ENCODE data around the gene MAP3K4.

- TF ChIP-seq POLR2A (IDR thresholded peaks at IDR 0.05; ENCODE audit: low read depth, low read length) (no peak), TAF1 (IDR thresholded peaks at IDR 0.05; ENCODE audit: borderline replicate concordance, low read depth, low read length) (no peak), POLR2AphosphoS5 (IDR thresholded peaks at IDR 0.05; ENCODE audit: low read depth, low read length) (no peak)
These were observed 158.6 kb downstream of the MAP3K4 start for GRCh38 chr6:161150136-161150535.

All from GM12892 (cell line).